NB4 (cell line): ENCODE data around the gene STT3B.

Experiments
- POLR2A ChIP-seq: IDR thresholded peaks from 2 replicates; pipeline ENCODE4 v1.6.1; 2011; ENCODE audit warnings: mild to moderate bottlenecking; ENCODE audit not compliant: insufficient read length; ENCODE audit errors: extremely low read depth
- TF ChIP-seq, protein P1 (sequence below): IDR thresholded peaks from one replicate; pipeline ENCODE4 v1.5.1; 2012; ENCODE audit warnings: low read depth, low read length

- TF ChIP-seq, protein P1, sequence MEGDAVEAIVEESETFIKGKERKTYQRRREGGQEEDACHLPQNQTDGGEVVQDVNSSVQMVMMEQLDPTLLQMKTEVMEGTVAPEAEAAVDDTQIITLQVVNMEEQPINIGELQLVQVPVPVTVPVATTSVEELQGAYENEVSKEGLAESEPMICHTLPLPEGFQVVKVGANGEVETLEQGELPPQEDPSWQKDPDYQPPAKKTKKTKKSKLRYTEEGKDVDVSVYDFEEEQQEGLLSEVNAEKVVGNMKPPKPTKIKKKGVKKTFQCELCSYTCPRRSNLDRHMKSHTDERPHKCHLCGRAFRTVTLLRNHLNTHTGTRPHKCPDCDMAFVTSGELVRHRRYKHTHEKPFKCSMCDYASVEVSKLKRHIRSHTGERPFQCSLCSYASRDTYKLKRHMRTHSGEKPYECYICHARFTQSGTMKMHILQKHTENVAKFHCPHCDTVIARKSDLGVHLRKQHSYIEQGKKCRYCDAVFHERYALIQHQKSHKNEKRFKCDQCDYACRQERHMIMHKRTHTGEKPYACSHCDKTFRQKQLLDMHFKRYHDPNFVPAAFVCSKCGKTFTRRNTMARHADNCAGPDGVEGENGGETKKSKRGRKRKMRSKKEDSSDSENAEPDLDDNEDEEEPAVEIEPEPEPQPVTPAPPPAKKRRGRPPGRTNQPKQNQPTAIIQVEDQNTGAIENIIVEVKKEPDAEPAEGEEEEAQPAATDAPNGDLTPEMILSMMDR: no peak
- TF ChIP-seq POLR2A: no peak
Measured at GRCh38 chr3:31610700-31611275, 78.1 kb downstream of the STT3B start.
